ENCODE data around the gene TMC1. TPM values are rescaled to one million over a fixed set of nuclear protein-coding genes. Genes with fewer than 3 reads are reported as not detected.

Gene TMC1
- total RNA-seq, 2 experiments from 2014 or later: not detected

DNA sequence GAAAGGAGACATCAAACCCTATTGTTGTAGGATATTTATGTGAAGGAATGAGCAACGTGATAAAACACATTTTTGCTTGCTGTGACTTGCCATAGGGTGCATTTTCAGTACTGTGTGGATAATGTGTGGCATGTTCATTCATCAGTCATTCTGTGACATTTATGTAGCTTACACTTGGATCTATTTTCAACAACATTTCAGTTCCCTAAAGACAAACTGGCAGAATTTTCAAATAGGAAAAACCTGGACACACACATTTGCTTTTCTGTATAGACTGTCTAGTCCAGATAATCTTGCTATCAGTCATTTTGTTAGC is 127.7 kb downstream of the TMC1 start:
- no peaks in the 10 kb centered on the region for H3K36me3 Mint-ChIP-seq (ENCODE audit: low read depth)
- no peak overlapping the region for H3K4me3 ChIP-seq (ENCODE audit: low read length)
- no peak overlapping the region for H3K27ac ChIP-seq (ENCODE audit: low read depth in 1 of 2, low read length in 2 of 2)
- no peaks in the 10 kb centered on the region for H3K9me3 ChIP-seq (ENCODE audit: control insufficient read depth in 1 of 2, insufficient read depth in 1 of 2, low read length in 2 of 2)
- no peaks in the 10 kb centered on the region for H3K36me3 ChIP-seq (ENCODE audit: insufficient read depth, low read length)
- CTCF ChIA-PET: no interaction called here
- H3K4me3 Mint-ChIP-seq: no peak overlapping the region
- peaks cover 0 to 7% of the 10 kb centered on the region in 2 experiments for H3K27me3 ChIP-seq (ENCODE audit: control insufficient read depth in 1 of 2, insufficient read depth in 2 of 2, low read length in 2 of 2)
- H3K4me1 ChIP-seq (ENCODE audit: insufficient read depth, low read length): no peaks in the 10 kb centered on the region
- POLR2A ChIA-PET: no interaction called here
- peaks cover 15% of the 10 kb centered on the region for H3K27me3 Mint-ChIP-seq
- H3K27ac Mint-ChIP-seq: no peak overlapping the region
- no peaks in the 10 kb centered on the region for H3K4me1 Mint-ChIP-seq (ENCODE audit: low read depth)
- intact Hi-C loops (cut with DNase I, micrococcal nuclease): no loop called here
- ATAC-seq (ENCODE audit: poor library complexity): no peak
- no peaks in the 10 kb centered on the region for H3K9me3 Mint-ChIP-seq
- DNase-seq: no peak
- TF ChIP-seq, protein P1, sequence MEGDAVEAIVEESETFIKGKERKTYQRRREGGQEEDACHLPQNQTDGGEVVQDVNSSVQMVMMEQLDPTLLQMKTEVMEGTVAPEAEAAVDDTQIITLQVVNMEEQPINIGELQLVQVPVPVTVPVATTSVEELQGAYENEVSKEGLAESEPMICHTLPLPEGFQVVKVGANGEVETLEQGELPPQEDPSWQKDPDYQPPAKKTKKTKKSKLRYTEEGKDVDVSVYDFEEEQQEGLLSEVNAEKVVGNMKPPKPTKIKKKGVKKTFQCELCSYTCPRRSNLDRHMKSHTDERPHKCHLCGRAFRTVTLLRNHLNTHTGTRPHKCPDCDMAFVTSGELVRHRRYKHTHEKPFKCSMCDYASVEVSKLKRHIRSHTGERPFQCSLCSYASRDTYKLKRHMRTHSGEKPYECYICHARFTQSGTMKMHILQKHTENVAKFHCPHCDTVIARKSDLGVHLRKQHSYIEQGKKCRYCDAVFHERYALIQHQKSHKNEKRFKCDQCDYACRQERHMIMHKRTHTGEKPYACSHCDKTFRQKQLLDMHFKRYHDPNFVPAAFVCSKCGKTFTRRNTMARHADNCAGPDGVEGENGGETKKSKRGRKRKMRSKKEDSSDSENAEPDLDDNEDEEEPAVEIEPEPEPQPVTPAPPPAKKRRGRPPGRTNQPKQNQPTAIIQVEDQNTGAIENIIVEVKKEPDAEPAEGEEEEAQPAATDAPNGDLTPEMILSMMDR (IDR thresholded peaks at IDR 0.05): no peak

DNA sequence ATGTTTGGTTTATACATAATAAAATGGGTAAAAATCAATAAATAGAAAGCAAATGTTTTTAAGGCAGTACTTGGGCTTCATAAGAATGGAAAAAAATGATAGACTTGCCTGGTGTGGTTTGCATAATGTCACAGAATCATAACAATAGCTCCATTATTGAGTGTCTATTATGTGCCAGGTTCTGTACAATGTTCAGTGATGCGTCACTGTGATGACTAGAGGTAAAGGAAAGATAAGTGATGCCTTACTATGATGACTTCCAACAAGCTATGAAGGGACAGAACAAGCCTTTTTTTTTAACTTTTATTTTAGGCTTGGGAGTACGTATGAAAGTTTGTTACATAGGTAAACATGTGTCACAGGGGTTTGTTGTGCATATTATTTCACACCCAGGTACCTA is 128.8 kb downstream of the TMC1 start:
- Mint-ChIP-seq H3K4me1 (ENCODE audit: low read depth) (no peaks in the 10 kb centered on the region), H3K4me3 (no peak overlapping the region), H3K27ac (no peak overlapping the region), H3K9me3 (no peaks in the 10 kb centered on the region), H3K36me3 (ENCODE audit: low read depth) (no peaks in the 10 kb centered on the region), H3K27me3 (peaks cover 17% of the 10 kb centered on the region)
- H3K27ac ChIP-seq (ENCODE audit: low read depth in 1 of 2, low read length in 2 of 2): no peak overlapping the region
- peaks cover 0 to 7% of the 10 kb centered on the region in 2 experiments for H3K27me3 ChIP-seq (ENCODE audit: control insufficient read depth in 1 of 2, insufficient read depth in 2 of 2, low read length in 2 of 2)
- no peak overlapping the region for H3K4me3 ChIP-seq (ENCODE audit: low read length)
- no peaks in the 10 kb centered on the region for H3K4me1 ChIP-seq (ENCODE audit: insufficient read depth, low read length)
- intact Hi-C loops (cut with DNase I, micrococcal nuclease): no loop called here
- TF ChIP-seq, protein P1 (IDR thresholded peaks at IDR 0.05): no peak
- H3K9me3 ChIP-seq (ENCODE audit: control insufficient read depth in 1 of 2, insufficient read depth in 1 of 2, low read length in 2 of 2): no peaks in the 10 kb centered on the region
- ATAC-seq (ENCODE audit: poor library complexity): no peak
- CTCF ChIA-PET: no interaction called here
- DNase-seq: no peak
- H3K36me3 ChIP-seq (ENCODE audit: insufficient read depth, low read length): no peaks in the 10 kb centered on the region
- POLR2A ChIA-PET: no interaction called here

DNA sequence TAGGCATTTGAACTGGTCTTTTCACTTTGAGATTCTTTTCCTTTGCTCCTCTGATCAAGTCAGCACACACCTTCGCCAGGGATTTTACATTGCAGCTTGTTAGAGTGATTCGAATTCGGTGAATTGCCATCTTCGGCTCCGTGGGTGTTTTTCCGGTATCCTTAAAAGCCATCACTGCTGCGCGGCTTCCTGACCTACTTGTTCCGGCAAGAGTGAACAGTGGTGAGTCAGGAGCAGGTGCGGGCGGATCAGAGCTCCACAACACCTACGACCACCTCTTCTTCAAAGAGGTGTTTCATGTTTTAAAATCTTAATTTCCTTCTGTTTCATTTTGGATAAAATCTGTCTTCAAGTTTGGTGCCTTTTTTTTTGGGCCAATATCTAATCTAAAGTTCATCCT is 134.6 kb downstream of the TMC1 start:
- CTCF ChIA-PET: no interaction called here
- no peaks in the 10 kb centered on the region for H3K36me3 ChIP-seq (ENCODE audit: insufficient read depth, low read length)
- no peak for ATAC-seq (ENCODE audit: poor library complexity)
- POLR2A ChIA-PET: no interaction called here
- peaks cover 0 to 6% of the 10 kb centered on the region in 2 experiments for H3K27me3 ChIP-seq (ENCODE audit: control insufficient read depth in 1 of 2, insufficient read depth in 2 of 2, low read length in 2 of 2)
- intact Hi-C loops (cut with DNase I, micrococcal nuclease): no loop called here
- no peaks in the 10 kb centered on the region for H3K9me3 ChIP-seq (ENCODE audit: control insufficient read depth in 1 of 2, insufficient read depth in 1 of 2, low read length in 2 of 2)
- Mint-ChIP-seq H3K9me3 (no peaks in the 10 kb centered on the region), H3K27me3 (peaks cover 38% of the 10 kb centered on the region), H3K27ac (no peak overlapping the region), H3K4me3 (no peak overlapping the region), H3K36me3 (ENCODE audit: low read depth) (no peaks in the 10 kb centered on the region), H3K4me1 (ENCODE audit: low read depth) (no peaks in the 10 kb centered on the region)
- no peak overlapping the region for H3K27ac ChIP-seq (ENCODE audit: low read depth in 1 of 2, low read length in 2 of 2)
- DNase-seq: no peak
- TF ChIP-seq, protein P1 (IDR thresholded peaks at IDR 0.05): no peak
- no peaks in the 10 kb centered on the region for H3K4me1 ChIP-seq (ENCODE audit: insufficient read depth, low read length)
- no peak overlapping the region for H3K4me3 ChIP-seq (ENCODE audit: low read length)
